ENCODE measurements around the gene CHD2.

CHD2 gene

DNA sequence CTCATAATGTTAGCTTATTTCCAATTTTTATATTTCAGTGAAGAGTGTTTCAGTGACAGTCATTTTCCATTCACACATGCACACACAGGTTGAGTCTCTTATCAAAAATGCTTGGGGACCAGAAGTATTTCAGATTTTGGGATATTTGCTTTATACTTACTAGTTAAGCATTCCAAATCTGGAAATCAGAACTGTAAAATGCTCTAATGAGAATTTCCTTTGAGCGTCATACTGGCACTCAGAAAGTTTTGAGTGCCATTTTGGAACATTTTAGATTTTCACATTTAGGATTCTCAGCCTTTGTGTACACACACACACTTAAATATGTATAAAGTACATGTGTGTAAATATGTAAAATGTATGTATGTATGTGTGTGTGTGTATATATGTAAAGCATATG lies 71.0 kb downstream of the CHD2 start:
- H3K4me3 ChIP-seq (ENCODE audit: low read depth in 1 of 2, low read length in 2 of 2) = no peak overlapping the region
- no peak overlapping the region for H3K4me2 ChIP-seq (ENCODE audit: insufficient read depth, low read length)
- H3K36me3 ChIP-seq (ENCODE audit: insufficient read depth, low read length) = peaks cover 96% of the 10 kb centered on the region
- TF ChIP-seq, protein P1, sequence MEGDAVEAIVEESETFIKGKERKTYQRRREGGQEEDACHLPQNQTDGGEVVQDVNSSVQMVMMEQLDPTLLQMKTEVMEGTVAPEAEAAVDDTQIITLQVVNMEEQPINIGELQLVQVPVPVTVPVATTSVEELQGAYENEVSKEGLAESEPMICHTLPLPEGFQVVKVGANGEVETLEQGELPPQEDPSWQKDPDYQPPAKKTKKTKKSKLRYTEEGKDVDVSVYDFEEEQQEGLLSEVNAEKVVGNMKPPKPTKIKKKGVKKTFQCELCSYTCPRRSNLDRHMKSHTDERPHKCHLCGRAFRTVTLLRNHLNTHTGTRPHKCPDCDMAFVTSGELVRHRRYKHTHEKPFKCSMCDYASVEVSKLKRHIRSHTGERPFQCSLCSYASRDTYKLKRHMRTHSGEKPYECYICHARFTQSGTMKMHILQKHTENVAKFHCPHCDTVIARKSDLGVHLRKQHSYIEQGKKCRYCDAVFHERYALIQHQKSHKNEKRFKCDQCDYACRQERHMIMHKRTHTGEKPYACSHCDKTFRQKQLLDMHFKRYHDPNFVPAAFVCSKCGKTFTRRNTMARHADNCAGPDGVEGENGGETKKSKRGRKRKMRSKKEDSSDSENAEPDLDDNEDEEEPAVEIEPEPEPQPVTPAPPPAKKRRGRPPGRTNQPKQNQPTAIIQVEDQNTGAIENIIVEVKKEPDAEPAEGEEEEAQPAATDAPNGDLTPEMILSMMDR (IDR thresholded peaks at IDR 0.05; ENCODE audit: borderline replicate concordance, extremely low read depth, low read length, poor library complexity, severe bottlenecking) = no peak
- no peak for TF ChIP-seq EZH2 (IDR thresholded peaks at IDR 0.05; ENCODE audit: borderline replicate concordance, low read depth, low read length, severe bottlenecking)
- H3K27me3 ChIP-seq (ENCODE audit: insufficient read depth, low read length, poor library complexity) = no peaks in the 10 kb centered on the region
- H4K20me1 ChIP-seq (ENCODE audit: insufficient read depth, low read length) = no peaks in the 10 kb centered on the region
- ATAC-seq (ENCODE audit: insufficient read depth, low read depth) (no peak), DNase-seq (no peak)
- H3K9ac ChIP-seq (ENCODE audit: low read depth, low read length) = no peak overlapping the region
- no peak overlapping the region for H2AFZ ChIP-seq (ENCODE audit: low read depth, low read length)
- peaks cover 39% of the 10 kb centered on the region for H3K79me2 ChIP-seq (ENCODE audit: insufficient read depth, low read length)
- H3K27ac ChIP-seq (ENCODE audit: low read length) = no peak overlapping the region
- no peaks in the 10 kb centered on the region for H3K9me3 ChIP-seq (ENCODE audit: insufficient read depth, low read length, severe bottlenecking)
- no peaks in the 10 kb centered on the region for H3K4me1 ChIP-seq (ENCODE audit: insufficient read depth, low read length)

DNA sequence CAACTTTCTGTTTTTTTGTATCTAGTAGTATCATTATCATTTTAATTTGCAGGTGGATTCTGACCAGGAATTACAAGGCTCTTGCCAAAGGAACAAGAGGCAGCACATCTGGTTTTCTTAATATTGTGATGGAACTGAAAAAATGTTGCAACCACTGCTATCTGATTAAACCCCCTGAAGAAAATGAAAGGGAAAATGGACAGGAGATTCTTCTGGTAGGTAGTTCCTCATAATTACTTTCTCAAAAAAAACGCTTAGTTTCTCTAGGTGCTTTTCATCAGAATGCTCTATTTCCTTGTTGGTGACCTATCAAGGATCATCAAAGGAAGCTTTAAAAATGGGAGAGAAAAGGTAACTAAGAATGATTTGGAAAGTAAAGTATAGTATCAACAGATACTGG lies 71.6 kb downstream of the CHD2 start:
- H3K4me2 ChIP-seq (ENCODE audit: insufficient read depth, low read length) = no peak overlapping the region
- H3K4me1 ChIP-seq (ENCODE audit: insufficient read depth, low read length) = no peaks in the 10 kb centered on the region
- H3K27ac ChIP-seq (ENCODE audit: low read length) = no peak overlapping the region
- DNase-seq (no peak), ATAC-seq (ENCODE audit: insufficient read depth, low read depth) (no peak)
- TF ChIP-seq, protein P1 (IDR thresholded peaks at IDR 0.05; ENCODE audit: borderline replicate concordance, extremely low read depth, low read length, poor library complexity, severe bottlenecking) = no peak
- no peak for TF ChIP-seq EZH2 (IDR thresholded peaks at IDR 0.05; ENCODE audit: borderline replicate concordance, low read depth, low read length, severe bottlenecking)
- H3K79me2 ChIP-seq (ENCODE audit: insufficient read depth, low read length) = peaks cover 36% of the 10 kb centered on the region
- no peak overlapping the region for H3K9ac ChIP-seq (ENCODE audit: low read depth, low read length)
- no peaks in the 10 kb centered on the region for H3K9me3 ChIP-seq (ENCODE audit: insufficient read depth, low read length, severe bottlenecking)
- peaks cover 97% of the 10 kb centered on the region for H3K36me3 ChIP-seq (ENCODE audit: insufficient read depth, low read length)
- H3K4me3 ChIP-seq (ENCODE audit: low read depth in 1 of 2, low read length in 2 of 2) = no peak overlapping the region
- H3K27me3 ChIP-seq (ENCODE audit: insufficient read depth, low read length, poor library complexity) = no peaks in the 10 kb centered on the region
- no peak overlapping the region for H2AFZ ChIP-seq (ENCODE audit: low read depth, low read length)
- no peaks in the 10 kb centered on the region for H4K20me1 ChIP-seq (ENCODE audit: insufficient read depth, low read length)

DNA sequence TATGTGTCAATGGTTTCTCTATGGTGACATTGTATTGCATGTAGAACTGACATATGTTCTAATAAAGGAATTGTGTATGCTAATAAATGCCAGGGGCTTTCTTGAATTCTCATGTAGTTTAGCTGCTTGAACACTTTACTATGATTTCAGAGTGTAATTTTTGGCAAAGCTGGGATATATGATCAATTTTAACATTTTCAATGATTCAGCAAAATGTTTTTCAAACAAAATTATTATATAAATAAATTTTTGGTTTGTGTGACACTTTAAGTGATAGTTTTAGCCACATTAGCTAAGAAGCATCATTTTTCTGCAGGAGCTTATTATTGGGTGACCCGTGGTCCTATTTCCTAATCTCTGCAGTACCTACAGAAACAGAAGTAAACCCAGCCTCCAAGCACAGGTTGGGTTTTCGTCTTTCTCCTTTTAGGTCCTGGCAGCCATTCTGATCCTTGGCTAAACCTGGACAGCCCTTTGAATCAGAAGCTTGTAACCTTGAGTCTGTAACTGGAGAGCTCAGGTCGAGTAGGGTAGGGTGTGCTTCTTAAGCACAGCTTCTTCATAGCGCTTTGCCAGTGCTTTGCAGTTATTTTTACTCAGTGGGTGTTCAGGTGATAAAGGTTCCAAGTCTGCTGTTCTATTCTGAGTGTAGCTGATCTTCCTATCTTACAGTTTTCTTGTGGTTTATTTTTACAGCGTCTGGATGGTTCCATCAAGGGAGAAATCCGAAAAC lies 74.2 kb downstream of the CHD2 start:
- Histone ChIP-seq H3K79me2 (ENCODE audit: insufficient read depth, low read length) (peaks cover 22% of the 10 kb centered on the region), H3K4me2 (ENCODE audit: insufficient read depth, low read length) (no peak overlapping the region), H4K20me1 (ENCODE audit: insufficient read depth, low read length) (no peaks in the 10 kb centered on the region; the same call in 1 of the 2 replicates), H3K4me3 (ENCODE audit: low read depth in 1 of 2, low read length in 2 of 2) (no peak overlapping the region), H3K36me3 (ENCODE audit: insufficient read depth, low read length) (peaks cover 98% of the 10 kb centered on the region), H3K9me3 (ENCODE audit: insufficient read depth, low read length, severe bottlenecking) (no peaks in the 10 kb centered on the region), H3K27ac (ENCODE audit: low read length) (no peak overlapping the region), H3K4me1 (ENCODE audit: insufficient read depth, low read length) (no peaks in the 10 kb centered on the region), H3K9ac (ENCODE audit: low read depth, low read length) (no peak overlapping the region), H2AFZ (ENCODE audit: low read depth, low read length) (no peak overlapping the region), H3K27me3 (ENCODE audit: insufficient read depth, low read length, poor library complexity) (no peaks in the 10 kb centered on the region)
- TF ChIP-seq, protein P1 (IDR thresholded peaks at IDR 0.05; ENCODE audit: borderline replicate concordance, extremely low read depth, low read length, poor library complexity, severe bottlenecking) = no peak
- no peak for DNase-seq
- no peak for ATAC-seq (ENCODE audit: insufficient read depth, low read depth)
